PC-9 (cell line): ENCODE results near the gene DSN1. TPM values are rescaled to one million over a fixed set of nuclear protein-coding genes. Genes with fewer than 3 reads are reported as not detected.
A peak's percentile ranks its signal among the peaks of the same experiment; 100 is the strongest.

ENCODE experiments used
- BruUV-seq: library from RNA; stranded (reverse); fragments of 400-500 nt; replicated peaks from 2 replicates; lab custom pipeline; 2021; lab: Mats Ljungman, UMichigan
- CTCF ChIA-PET: fragments of 300-600 bp; sonication (Branson Sonifier 250); formaldehyde crosslinking; loops from one replicate; lab custom pipeline; 2022; ENCODE audit warnings: antibody characterized with exemption; lab: Charles Lee
- POLR2A ChIA-PET: fragments of 300-600 bp; sonication (Branson Sonifier 250); formaldehyde crosslinking; loops from one replicate; lab custom pipeline; 2022; ENCODE audit warnings: antibody characterized with exemption; ENCODE audit not compliant: unreplicated experiment; lab: Charles Lee
- DNase-seq, 2 experiments: peaks; one replicate each; pipeline versions ENCODE4 v3.0.0 to v3.0.0-alpha.2; 2015 to 2022; ENCODE audit warnings: mixed read lengths in 1 of 2
- H2AFZ ChIP-seq: fragments of 200-600 bp; sonication (generic); 2 replicates; pipeline ENCODE4 v1.8.1; 2017; ENCODE audit warnings: antibody characterized with exemption
- H3F3A ChIP-seq: fragments of 200-600 bp; sonication (generic); 2 replicates; pipeline ENCODE4 v1.8.1; 2017; ENCODE audit warnings: antibody characterized with exemption, mild to moderate bottlenecking, low read depth; ENCODE audit not compliant: insufficient read depth
- H3K27ac ChIP-seq: fragments of 200-600 bp; sonication (generic); 2 replicates; pipeline ENCODE4 v1.6.1; 2016; ENCODE audit warnings: mixed run types
- H3K27me3 ChIP-seq: fragments of 200-600 bp; sonication (generic); 2 replicates; pipeline ENCODE4 v1.6.1; 2016; ENCODE audit warnings: low read depth, mixed run types; ENCODE audit not compliant: insufficient read depth
- H3K36me3 ChIP-seq: fragments of 200-600 bp; sonication (generic); 2 replicates; pipeline ENCODE4 v1.6.1; 2016; ENCODE audit warnings: low read depth, mixed run types
- H3K4me1 ChIP-seq: fragments of 200-600 bp; sonication (generic); replicated peaks from 2 replicates; pipeline ENCODE4 v1.6.1; 2016; ENCODE audit warnings: mixed run types; ENCODE audit not compliant: insufficient read depth
- H3K4me2 ChIP-seq: fragments of 200-600 bp; sonication (generic); 2 replicates; pipeline ENCODE4 v1.6.1; 2017; ENCODE audit warnings: mixed run types
- H3K4me3 ChIP-seq: fragments of 200-600 bp; sonication (generic); 2 replicates; pipeline ENCODE4 v1.6.1; 2016; ENCODE audit warnings: mixed run types
- H3K79me2 ChIP-seq: fragments of 200-600 bp; sonication (generic); 2 replicates; pipeline ENCODE4 v1.6.1; 2017; ENCODE audit warnings: low read depth, mixed run types
- H3K9me2 ChIP-seq: fragments of 200-600 bp; sonication (generic); 2 replicates; pipeline ENCODE4 v1.8.1; 2017; ENCODE audit warnings: mild to moderate bottlenecking; ENCODE audit not compliant: insufficient read depth
- H3K9me3 ChIP-seq: fragments of 200-600 bp; sonication (generic); 2 replicates; pipeline ENCODE4 v1.8.1; 2016; ENCODE audit warnings: low read depth; ENCODE audit not compliant: insufficient read depth
- H4K20me1 ChIP-seq: fragments of 200-600 bp; sonication (generic); 2 replicates; pipeline ENCODE4 v1.8.1; 2017; ENCODE audit not compliant: insufficient read depth
- CTCF ChIP-seq: fragments of 200-600 bp; sonication (generic); conservative IDR thresholded peaks from 2 replicates; pipeline ENCODE4 v1.6.1; 2017; ENCODE audit warnings: mixed run types, antibody characterized with exemption, mild to moderate bottlenecking, moderate library complexity
- EZH2 ChIP-seq: fragments of 200-600 bp; sonication (generic); IDR thresholded peaks from 2 replicates; pipeline ENCODE4 v1.8.0; 2017; ENCODE audit warnings: antibody characterized with exemption, low read depth
- intact Hi-C: fragments of 100-400 bp; cut with micrococcal nuclease; formaldehyde crosslinking; loops from one replicate; pipeline ENCODE4 v1.10.0; 2022; ENCODE audit not compliant: unreplicated experiment
- total RNA-seq: library from RNA; stranded (reverse); gene quantifications from 2 replicates; pipeline ENCODE4 v1.2.3, GENCODE V29; 2021

The DSN1 gene
- total RNA-seq, 1 experiment from 2014 or later, result 32.4 TPM

- H3K27ac ChIP-seq, result peak overlapping the region; percentile 46
- H3K9me2 ChIP-seq, result no peaks in the 10 kb centered on the region
- BruUV-seq, result TSS peak; percentile 12
- no peak for DNase-seq
- H3K4me2 ChIP-seq, result peak overlapping the region; percentile 100
- H3K4me1 ChIP-seq, result peaks cover 18% of the 10 kb centered on the region
- no peaks in the 10 kb centered on the region for H3K36me3 ChIP-seq
- H3K4me3 ChIP-seq, result peak overlapping the region; percentile 97
- peaks cover 9% of the 10 kb centered on the region; the same call in 1 of the 2 replicates for H3K79me2 ChIP-seq
- H4K20me1 ChIP-seq, result no peaks in the 10 kb centered on the region
- intact Hi-C loops, result loop anchor here (10.0 kb wide), 1 partner anchor 189 kb away; no protein-coding TSS in a partner anchor
- ChIA-PET CTCF (interaction anchor here (0.5 to 1.0 kb wide), 3 partner anchors 29 to 120 kb away, joined by 3 to 5 read pairs (median 3); partner anchors contain the start of gene DSN1), POLR2A (no interaction called here)
- peak overlapping the region; percentile 96 for H2AFZ ChIP-seq
- H3K27me3 ChIP-seq, result no peaks in the 10 kb centered on the region
- H3F3A ChIP-seq, result peaks cover 20% of the 10 kb centered on the region
- TF ChIP-seq CTCF (no peak), EZH2 (no peak)
- no peaks in the 10 kb centered on the region for H3K9me3 ChIP-seq
These were observed 29.3 kb downstream of the DSN1 start for GRCh38 chr20:36744243-36744642.

- ChIA-PET POLR2A (no interaction called here), CTCF (no interaction called here)
- Histone ChIP-seq H3F3A (peaks cover 16% of the 10 kb centered on the region), H3K36me3 (no peaks in the 10 kb centered on the region), H4K20me1 (no peaks in the 10 kb centered on the region), H3K27me3 (no peaks in the 10 kb centered on the region), H3K4me2 (no peak overlapping the region), H3K9me2 (no peaks in the 10 kb centered on the region), H3K79me2 (peaks cover 9% of the 10 kb centered on the region; the same call in 1 of the 2 replicates), H2AFZ (no peak overlapping the region), H3K9me3 (no peaks in the 10 kb centered on the region), H3K27ac (no peak overlapping the region), H3K4me1 (peaks cover 18% of the 10 kb centered on the region), H3K4me3 (no peak overlapping the region)
- TF ChIP-seq EZH2 (no peak), CTCF (no peak)
- intact Hi-C loops, result loop anchor here (10.0 kb wide), 1 partner anchor 188 kb away; no protein-coding TSS in a partner anchor
- no peak for DNase-seq
- no TSS peak for BruUV-seq
These were observed 31.0 kb downstream of the DSN1 start for GRCh38 chr20:36742558-36742957.

- Histone ChIP-seq H3K4me1 (peaks cover 14% of the 10 kb centered on the region), H3K9me2 (no peaks in the 10 kb centered on the region), H3K9me3 (no peaks in the 10 kb centered on the region), H3K4me3 (no peak overlapping the region), H3F3A (peaks cover 14% of the 10 kb centered on the region), H4K20me1 (no peaks in the 10 kb centered on the region), H2AFZ (no peak overlapping the region), H3K79me2 (peaks cover 9% of the 10 kb centered on the region; the same call in 1 of the 2 replicates), H3K27me3 (no peaks in the 10 kb centered on the region), H3K4me2 (no peak overlapping the region), H3K36me3 (no peaks in the 10 kb centered on the region), H3K27ac (no peak overlapping the region)
- no TSS peak for BruUV-seq
- no peak for DNase-seq
- POLR2A ChIA-PET, result interaction anchor here (0.6 kb wide), 1 partner anchor 29 kb away, joined by 3 read pairs; no protein-coding TSS in a partner anchor
- intact Hi-C loops, result loop anchor here (10.0 kb wide), 1 partner anchor 186 kb away; no protein-coding TSS in a partner anchor
- TF ChIP-seq EZH2 (no peak), CTCF (no peak)
- CTCF ChIA-PET, result no interaction called here
These were observed 32.5 kb downstream of the DSN1 start for GRCh38 chr20:36741072-36741471.
